Tongue (tissue), 2 donors: Measurements from ENCODE around the gene SKAP1. TPM values are rescaled to one million over a fixed set of nuclear protein-coding genes. Genes with fewer than 3 reads are reported as not detected.
"Not testable (repeated sequence)": the region's sequence is repeated elsewhere in the genome, so short reads cannot be mapped to it uniquely, and the experiment has no call there.

ENCODE experiments used
- DNase-seq: peaks from one replicate; pipeline ENCODE4 v3.0.0-alpha.2; 2015
- total RNA-seq: library from RNA; depleted of rRNA; stranded (reverse); fragments of >200 nt; gene quantifications from one replicate; pipeline ENCODE4 v1.2.3, GENCODE V29; 2014

Gene SKAP1
- total RNA-seq, 1 donor from 2014 or later, result 0.41 TPM

GRCh38 chr17:48202959-48203358 is 227.1 kb downstream of the SKAP1 start:
- no peak for DNase-seq

- no peak for DNase-seq
Observed at GRCh38 chr17:48198950-48199541, 231.0 kb downstream of the SKAP1 start.

DNA sequence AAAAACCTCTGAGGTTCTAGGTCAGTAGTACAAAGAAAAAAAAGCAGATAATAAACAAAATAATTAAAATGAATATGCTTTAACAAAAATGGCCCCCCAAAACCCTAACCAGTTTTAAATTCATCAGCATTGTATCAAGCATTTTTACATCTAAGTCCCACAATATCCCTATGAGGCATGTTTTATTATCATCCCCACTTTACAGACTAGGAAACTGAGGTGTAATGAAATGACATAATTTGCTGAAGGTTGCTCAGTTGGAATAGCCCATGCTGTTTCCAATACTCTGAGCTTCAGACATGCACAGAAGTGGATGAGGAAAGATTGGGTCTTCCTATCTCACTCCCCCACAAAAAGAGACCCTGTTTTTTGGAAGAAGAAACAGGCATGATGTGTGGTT is 234.1 kb downstream of the SKAP1 start:
- DNase-seq, result no peak

DNA sequence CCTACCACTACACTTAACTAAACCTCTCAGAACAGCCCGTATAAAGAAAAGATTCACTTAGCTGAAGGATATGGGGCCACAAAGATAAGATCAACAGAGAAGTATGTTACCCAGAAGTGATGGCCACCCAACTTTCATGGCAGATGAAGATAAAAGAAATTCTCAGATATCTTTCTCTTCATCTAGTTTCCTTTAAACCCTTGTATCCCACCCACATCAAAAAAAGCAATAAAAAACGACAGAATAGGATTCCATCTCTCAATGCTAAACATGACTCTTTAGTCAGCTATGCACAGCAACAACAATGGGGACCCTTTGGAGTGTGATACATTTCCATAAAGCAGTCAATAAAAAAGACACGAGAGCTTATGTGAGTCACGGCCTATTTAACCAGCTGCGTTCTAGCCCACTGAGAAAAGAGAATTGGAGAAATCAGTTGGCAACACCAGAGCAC is 235.9 kb downstream of the SKAP1 start:
- DNase-seq, result no peak

GRCh38 chr17:48192321-48192731 is 237.7 kb downstream of the SKAP1 start:
- DNase-seq, result no peak

DNA sequence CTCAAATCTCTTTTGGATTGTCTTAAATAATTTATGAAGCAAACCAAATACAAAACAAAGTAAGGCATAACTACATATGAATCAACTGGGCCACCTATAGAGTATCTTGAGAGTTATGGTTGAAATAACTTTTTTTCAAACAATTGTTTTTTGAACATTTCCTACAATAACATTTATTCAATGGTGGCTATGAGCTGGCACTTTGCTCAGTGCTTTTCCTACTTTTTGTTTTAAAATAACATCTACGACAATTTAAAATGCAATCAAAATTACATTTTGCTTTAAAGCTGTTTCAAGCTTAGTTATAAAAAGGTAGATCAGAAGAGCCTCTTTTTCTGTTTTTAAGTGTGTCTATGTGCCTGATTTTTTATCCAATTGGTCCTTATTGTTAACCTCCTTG is 238.7 kb downstream of the SKAP1 start:
- DNase-seq, result no peak

DNA sequence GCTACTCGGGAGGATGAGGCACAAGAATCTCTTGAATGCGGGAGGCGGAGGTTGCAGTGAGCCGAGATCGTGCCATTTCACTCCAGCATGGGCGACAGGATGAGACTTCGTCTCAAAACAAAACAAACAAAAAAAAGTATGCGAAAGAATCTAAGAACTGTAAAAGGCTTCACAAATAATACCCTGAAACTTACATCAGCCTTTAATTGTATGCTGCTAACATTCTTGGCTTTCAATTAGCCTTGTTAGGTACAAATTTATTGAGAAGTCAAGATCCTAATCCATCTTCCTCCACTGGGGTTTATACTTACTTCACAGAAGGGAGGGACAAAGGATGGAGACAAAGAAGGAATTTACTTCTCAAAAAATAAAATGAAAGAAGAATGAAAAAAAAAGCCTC is 239.1 kb downstream of the SKAP1 start:
- DNase-seq, result no peak

- DNase-seq, result no peak
Observed at GRCh38 chr17:48187872-48188608, 242.0 kb downstream of the SKAP1 start.

DNA sequence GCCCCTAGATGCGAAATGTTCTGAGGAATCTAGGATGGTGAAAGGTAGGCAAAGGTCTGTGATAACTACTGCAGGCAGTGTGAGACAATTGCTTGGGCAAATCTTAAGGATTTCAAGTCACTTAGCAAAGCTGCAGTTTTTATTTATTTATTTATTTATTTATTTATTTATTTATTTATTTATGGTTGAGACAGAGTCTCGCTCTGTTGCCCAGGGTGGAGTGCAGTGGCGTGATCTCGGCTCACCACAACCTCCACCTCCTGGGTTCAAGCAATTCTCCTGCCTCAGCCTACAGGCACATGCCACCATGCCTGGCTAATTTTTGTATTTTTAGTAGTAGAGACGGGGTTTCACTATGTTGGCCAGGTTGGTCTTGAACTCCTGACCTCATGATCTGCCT is 243.7 kb downstream of the SKAP1 start:
- DNase-seq, result not testable (repeated sequence)

- no peak for DNase-seq
Observed at GRCh38 chr17:48184721-48185120, 245.3 kb downstream of the SKAP1 start.

- no peak for DNase-seq
Observed at GRCh38 chr17:48181653-48182052, 248.4 kb downstream of the SKAP1 start.

GRCh38 chr17:48180842-48181629 is 249.0 kb downstream of the SKAP1 start:
- DNase-seq, result no peak

- DNase-seq, result no peak
Observed at GRCh38 chr17:48179071-48179945, 250.7 kb downstream of the SKAP1 start.

DNA sequence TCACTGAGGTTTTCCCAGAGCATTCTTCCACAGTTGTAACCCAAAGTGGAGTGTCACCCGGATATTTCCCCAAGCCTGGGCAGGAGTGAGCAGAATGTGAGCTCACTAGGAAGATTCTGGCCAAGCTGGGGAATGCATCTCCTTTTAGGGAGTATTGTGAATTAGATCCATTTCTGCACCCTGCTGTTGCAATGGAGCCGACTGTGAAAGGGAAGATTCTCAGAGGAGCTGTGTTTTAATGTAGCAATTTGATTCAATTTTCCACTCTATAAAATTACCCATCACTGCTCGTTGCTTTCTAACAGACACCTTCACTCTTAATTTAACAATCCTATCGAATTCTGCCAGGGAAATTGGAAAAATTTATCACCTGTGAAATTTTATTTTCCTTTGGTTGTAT is 251.7 kb downstream of the SKAP1 start:
- no peak for DNase-seq

DNA sequence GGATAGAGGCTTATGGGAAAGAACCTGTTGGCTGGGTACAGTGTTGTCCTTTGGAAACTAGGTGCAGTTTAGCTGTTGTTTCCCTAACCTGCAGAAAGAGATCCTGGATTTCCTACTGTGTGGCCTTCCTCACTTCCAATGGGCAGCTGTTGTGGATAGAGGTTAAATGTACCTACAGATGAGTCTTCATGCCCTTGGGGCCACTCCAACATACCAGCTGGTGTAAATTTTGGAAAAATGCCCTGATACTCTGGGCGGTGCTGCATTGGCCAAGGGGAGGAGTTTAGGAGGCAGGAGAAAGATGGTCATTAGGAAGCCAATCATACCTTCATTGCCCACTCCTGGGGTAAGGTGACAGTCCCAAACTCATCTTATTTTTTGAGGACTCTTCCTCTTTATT is 252.2 kb downstream of the SKAP1 start:
- no peak for DNase-seq

GRCh38 chr17:48176471-48176855 is 253.6 kb downstream of the SKAP1 start:
- no peak for DNase-seq

DNA sequence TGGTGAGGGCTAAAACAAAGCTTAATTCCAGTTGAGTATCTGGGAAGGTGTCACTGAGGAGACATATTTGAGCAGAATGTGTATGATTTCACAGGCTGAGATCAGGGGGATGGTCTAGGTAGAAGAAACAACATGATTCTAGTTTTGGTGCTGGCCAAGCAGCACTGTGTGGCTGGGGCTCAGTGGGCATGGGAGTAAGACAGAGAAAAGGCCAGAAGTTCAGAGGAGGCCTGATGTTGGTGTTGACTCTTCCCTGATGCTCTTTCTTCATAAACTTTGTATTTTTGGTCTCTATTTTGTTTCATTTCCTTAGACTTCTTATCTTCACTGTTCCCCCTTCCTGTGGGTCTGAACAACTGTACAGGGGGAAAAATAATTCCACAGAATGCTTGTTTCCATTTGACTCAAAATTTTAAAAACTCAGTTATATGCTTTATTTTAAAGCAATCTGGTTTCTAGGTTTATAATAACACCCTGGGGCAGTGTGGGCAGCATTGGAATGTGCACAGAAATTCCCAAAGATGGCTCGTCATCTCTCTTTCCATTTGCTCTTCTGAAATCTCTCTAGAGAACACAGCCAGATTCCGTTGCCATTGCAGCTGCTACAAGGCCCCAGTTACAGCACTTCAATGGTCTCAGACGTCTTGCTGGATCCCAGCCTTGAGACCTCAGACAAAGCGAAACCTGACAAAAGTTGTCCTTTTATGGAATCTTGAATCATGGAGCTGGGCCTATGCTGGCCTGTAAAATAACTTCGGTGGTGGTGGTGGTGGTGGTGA is 254.1 kb downstream of the SKAP1 start:
- peak; percentile 48 for DNase-seq

- DNase-seq, result no peak
Observed at GRCh38 chr17:48174833-48175523, 255.0 kb downstream of the SKAP1 start.

DNA sequence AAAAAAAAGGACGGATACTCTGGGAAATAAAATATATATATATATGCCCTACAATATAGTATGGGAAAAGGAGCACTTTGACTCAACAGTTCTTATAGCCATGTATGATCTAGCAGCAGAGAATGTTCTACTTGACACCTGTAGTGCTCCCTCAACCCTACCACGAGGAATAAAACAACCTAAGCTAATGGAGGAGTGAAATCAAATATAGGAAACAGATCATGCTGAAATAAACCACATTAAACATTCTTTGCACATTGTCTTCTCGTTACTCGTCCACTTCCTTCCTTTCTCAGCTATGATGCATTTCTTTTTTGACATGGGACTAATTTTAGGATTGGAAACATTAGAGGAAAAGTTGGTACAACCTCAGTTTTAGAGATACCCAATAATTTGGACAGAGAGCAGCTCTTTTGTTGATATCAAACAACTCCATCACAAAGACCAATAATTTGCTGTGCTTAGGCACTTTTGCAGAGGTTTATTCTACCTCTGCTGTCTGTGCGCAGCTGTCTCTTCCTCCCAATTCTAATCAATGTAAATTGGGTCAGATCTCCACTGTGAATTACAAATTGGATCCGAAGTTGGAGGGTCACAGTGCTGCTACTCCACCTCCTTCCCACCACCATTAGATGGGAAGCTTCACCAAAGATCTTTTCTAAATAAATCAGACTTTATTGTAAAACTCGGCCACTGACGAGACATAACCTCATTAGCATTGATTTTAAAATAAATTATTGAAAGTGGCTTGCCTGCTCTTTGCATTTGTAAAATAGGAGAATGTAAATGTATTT is 256.6 kb downstream of the SKAP1 start:
- no peak for DNase-seq

DNA sequence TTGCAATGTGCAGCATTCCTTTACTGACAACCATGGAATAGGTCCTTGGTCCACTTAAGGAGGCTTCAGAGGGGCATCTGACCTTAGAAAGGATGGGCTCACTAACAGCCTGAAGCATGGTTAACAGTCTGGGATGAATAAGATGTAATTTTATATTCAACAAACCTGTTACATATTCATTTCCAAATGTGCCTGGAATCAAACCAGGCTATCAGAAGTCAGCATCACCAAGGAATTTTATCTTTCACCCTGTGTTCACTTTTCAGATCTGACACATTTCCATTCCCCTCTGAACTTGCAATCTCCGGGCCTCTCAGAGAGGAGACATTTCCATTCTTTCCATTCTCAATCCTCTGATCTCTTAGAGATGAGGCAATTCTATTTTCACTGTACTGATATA is 260.1 kb downstream of the SKAP1 start:
- no peak for DNase-seq
